ES-I3 (cell line): Measurements from ENCODE around the gene CFAP54.

Source experiments
- H3K36me3 ChIP-seq: 2 replicates; pipeline ENCODE4 v1.6.1; 2013; ENCODE audit warnings: mild to moderate bottlenecking, low read length, control low read depth, moderate library complexity; ENCODE audit not compliant: insufficient read depth
- H3K4me1 ChIP-seq: 2 replicates; pipeline ENCODE4 v1.6.1; 2013; ENCODE audit warnings: mild to moderate bottlenecking, control low read depth, low read length; ENCODE audit not compliant: insufficient read depth
- H3K9ac ChIP-seq: 2 replicates; pipeline ENCODE4 v1.6.1; 2013; ENCODE audit warnings: low read depth, mild to moderate bottlenecking, low read length, moderate library complexity
- H3K9me3 ChIP-seq: 2 replicates; pipeline ENCODE4 v1.6.1; 2013; ENCODE audit warnings: mild to moderate bottlenecking, low read length, moderate library complexity; ENCODE audit not compliant: control insufficient read depth, insufficient read depth

Gene CFAP54

GRCh38 chr12:96810477-96810876 lies 321.1 kb downstream of the CFAP54 start:
- H3K4me1 ChIP-seq, result peaks cover 13% of the 10 kb centered on the region; the same call in 1 of the 2 replicates
- H3K9me3 ChIP-seq, result no peaks in the 10 kb centered on the region
- H3K9ac ChIP-seq, result no peak overlapping the region
- H3K36me3 ChIP-seq, result no peaks in the 10 kb centered on the region

DNA sequence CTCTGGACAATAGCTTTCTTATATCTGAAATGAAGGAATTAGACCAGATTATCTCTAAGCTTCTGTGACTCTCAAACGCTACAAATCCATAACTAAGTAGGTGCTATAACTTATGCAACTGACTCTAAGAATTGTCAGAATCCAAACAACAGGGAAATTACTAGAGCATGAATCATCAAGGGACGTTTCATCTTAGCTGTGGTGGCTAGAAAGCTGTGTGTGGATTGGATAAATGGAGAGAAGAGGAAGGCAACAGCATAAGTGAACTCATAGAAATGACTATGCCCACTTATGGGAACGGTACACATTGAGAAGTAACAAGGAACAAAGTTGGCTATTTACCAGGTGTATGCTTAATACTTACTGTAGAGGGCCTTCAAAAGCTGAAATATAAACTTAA lies 321.7 kb downstream of the CFAP54 start:
- Histone ChIP-seq H3K9ac (no peak overlapping the region), H3K9me3 (no peaks in the 10 kb centered on the region), H3K4me1 (peaks cover 13% of the 10 kb centered on the region; the same call in 1 of the 2 replicates), H3K36me3 (no peaks in the 10 kb centered on the region)

DNA sequence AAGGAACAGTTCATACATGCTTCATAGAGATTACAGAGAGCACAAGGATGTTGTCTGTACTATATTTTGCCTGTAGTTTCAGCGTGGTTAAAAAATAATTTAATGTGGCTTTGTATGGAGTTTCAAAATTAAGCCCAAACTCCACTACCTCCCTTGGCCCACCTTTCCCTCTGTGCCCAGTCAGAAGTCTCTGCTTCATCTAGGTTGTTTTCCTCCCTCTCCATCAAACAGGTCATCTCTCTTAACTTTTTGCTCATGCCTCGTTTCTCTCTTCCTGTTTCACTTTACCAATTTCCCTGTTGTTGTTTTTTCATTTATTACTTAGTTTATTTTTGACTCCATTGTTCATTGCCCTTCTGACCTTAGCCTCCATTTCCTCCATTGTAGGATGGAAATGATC lies 322.8 kb downstream of the CFAP54 start:
- peaks cover 13% of the 10 kb centered on the region; the same call in 1 of the 2 replicates for H3K4me1 ChIP-seq
- H3K36me3 ChIP-seq, result no peaks in the 10 kb centered on the region
- no peak overlapping the region for H3K9ac ChIP-seq
- H3K9me3 ChIP-seq, result no peaks in the 10 kb centered on the region

DNA sequence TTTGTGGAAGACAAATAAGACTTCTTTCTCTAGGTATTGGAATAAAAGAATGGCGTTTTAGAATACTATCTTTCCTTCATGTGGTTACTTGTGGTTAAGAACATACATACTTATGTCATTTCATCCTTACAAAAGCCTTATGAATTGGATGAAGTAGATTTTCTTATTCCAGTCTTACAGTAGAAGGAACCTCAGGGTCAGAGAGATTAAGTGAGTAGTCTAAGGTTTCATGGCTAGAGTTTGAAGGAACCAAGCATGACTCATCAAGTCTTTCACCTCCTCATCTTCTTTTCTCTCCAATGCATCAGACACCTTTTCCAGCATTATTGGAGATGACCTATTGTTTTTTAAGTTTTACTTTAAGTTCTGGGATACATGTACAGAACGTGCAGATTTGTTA lies 324.8 kb downstream of the CFAP54 start:
- Histone ChIP-seq H3K9me3 (no peaks in the 10 kb centered on the region), H3K36me3 (no peaks in the 10 kb centered on the region), H3K4me1 (peaks cover 13% of the 10 kb centered on the region; the same call in 1 of the 2 replicates), H3K9ac (no peak overlapping the region)

DNA sequence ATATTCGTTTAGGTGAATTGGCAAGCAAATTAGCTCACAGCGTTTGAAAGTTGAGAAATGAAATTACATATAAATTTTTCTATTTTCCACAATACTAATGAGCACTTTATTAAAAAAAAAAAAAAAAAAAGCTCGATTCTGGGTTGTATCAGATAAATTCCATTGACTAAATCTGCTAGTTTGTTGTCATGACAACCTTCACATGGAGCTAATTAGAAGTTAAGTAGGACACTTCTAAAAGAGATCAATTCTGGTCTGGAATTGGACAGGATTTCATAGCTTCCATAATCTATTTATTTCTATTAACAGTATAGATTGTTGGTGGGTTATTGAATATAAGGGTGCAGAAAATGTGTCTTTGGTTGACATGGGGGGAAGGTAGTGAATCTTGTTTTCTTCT lies 332.2 kb downstream of the CFAP54 start:
- Histone ChIP-seq H3K9me3 (no peaks in the 10 kb centered on the region), H3K36me3 (no peaks in the 10 kb centered on the region), H3K9ac (no peak overlapping the region), H3K4me1 (no peaks in the 10 kb centered on the region)

DNA sequence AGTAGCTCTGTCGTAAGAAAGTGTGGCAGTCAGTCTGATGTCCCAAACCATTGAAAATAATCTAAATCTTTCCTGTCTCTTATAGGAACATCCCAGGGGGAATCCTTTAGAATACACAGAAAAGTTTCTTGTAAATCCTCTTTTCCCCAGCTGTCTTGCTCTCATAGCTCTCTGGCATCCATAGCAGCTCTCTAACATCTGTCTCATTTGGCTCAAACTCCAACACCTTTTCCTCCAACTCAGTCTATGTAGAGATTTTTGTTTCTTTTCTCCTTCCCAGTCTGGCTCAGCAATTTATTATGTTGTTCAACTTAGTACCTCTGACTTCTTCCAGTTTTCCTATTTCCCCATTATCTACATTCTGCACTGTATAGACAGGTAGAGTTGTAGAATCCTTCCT lies 333.3 kb downstream of the CFAP54 start:
- no peak overlapping the region for H3K9ac ChIP-seq
- H3K9me3 ChIP-seq, result no peaks in the 10 kb centered on the region
- no peaks in the 10 kb centered on the region for H3K36me3 ChIP-seq
- no peaks in the 10 kb centered on the region for H3K4me1 ChIP-seq

DNA sequence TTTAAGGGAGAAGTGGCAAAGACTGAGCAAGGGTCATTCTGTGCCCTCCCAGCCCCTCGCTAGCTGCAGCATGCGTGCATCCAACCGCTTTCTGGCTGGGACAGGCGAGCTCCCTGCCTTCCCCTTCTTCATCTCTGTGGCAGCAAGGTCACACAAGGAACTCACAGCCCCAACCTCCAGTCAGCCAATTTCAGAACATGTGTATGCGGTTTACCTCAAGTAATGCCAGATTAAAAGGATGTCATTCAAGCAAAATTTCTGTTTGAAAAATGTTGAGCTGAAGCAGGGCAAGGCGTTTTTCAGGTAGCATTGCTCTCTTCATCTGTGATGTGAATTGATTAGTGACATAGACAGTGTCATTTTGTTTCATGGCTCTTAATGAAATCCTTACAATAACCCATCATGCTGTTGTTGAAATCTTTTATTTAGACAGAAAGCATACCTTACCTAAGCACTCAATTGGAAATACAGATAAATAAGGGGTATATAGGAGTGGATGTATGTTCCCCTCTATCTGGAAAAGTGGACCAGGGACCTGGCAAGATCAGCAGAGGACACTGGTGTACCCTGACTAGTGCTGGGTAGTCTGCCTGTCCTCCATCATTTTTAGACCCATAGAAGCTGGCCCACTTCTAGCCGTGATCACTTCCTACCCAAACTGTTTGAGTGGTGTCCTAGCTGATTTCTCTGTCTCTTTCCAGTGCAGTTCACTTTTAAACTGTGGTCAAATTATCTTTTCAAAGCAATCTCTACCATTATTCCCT lies 334.9 kb downstream of the CFAP54 start:
- Histone ChIP-seq H3K4me1 (no peaks in the 10 kb centered on the region), H3K9ac (no peak overlapping the region), H3K9me3 (no peaks in the 10 kb centered on the region), H3K36me3 (no peaks in the 10 kb centered on the region)

DNA sequence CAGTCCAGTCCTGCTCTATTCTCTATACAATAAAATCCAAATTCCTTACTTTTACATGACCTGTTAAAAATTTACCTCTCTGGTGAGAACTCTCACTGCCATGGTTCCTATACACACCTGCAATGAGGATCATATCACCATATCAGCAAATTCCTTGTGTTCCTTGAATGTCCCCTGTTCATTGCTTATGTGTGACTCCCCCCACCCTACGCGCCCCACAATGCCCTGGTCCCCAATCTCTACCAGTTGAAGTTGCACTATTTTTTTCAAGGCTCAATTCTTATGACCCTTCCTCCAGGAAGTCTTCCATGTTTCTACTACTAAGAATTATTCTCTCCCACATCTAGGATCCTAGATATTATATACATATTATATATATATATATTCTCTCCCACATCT lies 335.5 kb downstream of the CFAP54 start:
- H3K9me3 ChIP-seq, result no peaks in the 10 kb centered on the region
- no peaks in the 10 kb centered on the region for H3K36me3 ChIP-seq
- no peaks in the 10 kb centered on the region for H3K4me1 ChIP-seq
- no peak overlapping the region for H3K9ac ChIP-seq

DNA sequence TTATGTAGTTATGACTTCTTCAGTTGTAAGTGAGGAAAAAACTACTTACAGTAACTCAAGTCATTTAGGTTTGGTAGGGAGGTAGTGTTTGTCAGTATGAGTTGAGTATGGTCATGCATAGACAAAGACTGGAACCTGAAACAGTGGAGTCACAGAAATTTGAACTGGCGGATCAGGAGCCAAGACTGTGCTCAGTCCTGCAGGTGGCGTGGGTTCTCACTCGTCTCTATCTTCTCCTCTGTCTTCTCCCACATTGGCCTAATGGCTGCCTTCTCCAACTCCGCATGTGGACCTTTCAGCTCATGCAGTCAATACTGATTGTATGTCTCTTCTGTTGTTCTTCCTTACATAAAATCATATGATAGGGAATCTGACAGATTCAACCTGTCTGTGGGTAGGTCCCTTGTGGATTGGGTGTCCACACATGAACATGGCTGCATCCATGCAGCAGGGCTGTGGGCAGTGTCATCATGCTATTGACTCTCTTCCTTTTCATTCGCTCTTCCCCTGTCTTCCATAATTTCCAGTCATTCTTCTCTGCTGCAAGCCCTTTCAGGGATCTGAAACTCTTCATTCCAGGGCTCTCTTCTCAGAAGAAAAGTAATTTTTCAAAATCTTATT lies 338.9 kb downstream of the CFAP54 start:
- Histone ChIP-seq H3K36me3 (no peaks in the 10 kb centered on the region), H3K4me1 (no peaks in the 10 kb centered on the region), H3K9me3 (no peaks in the 10 kb centered on the region), H3K9ac (no peak overlapping the region)

GRCh38 chr12:96829354-96829753 lies 340.0 kb downstream of the CFAP54 start:
- Histone ChIP-seq H3K9me3 (no peaks in the 10 kb centered on the region), H3K4me1 (no peaks in the 10 kb centered on the region), H3K9ac (no peak overlapping the region), H3K36me3 (no peaks in the 10 kb centered on the region)

- Histone ChIP-seq H3K9me3 (no peaks in the 10 kb centered on the region), H3K9ac (no peak overlapping the region), H3K4me1 (no peaks in the 10 kb centered on the region), H3K36me3 (no peaks in the 10 kb centered on the region)
Observed at GRCh38 chr12:96831346-96831745, 342.0 kb downstream of the CFAP54 start.

DNA sequence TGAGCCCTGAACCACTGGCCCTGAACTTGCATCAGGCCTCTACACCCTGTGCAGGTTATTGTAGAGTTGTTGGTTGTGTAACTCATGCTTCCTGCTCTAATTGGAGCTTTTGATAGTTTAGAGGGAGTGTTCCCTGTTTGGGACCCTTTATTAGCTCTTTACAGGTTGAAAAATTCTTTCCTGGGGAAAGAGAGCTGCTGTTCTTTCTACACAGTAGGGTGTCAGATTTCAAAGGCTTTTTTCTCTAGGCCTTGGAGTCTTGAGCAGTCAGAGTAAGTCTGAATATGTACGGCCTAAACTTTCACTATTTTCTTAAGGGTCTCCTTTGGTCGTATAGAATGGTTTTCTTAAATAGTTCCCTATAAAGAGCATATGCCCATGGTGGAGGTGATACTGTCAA lies 356.9 kb downstream of the CFAP54 start:
- Histone ChIP-seq H3K9me3 (no peaks in the 10 kb centered on the region), H3K36me3 (no peaks in the 10 kb centered on the region), H3K4me1 (no peaks in the 10 kb centered on the region)

DNA sequence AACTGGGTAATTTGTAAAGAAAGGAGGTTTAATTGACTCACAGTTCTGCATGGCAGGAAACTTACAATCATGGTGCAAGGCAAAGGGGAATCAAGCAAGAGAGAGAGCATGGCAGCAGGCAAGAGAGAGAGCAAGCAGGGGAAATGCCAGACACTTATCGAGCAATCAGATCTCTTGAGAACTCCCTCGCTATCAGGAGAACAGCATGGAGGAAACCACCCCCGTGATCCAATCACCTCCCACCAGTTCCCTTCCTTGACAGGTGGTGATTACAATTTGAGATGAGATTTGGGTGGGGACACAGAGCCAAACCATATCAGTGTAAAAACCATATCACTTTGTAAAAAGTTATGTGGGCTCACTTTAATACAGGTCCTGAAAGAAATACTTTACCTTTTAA lies 361.3 kb downstream of the CFAP54 start:
- Histone ChIP-seq H3K36me3 (no peaks in the 10 kb centered on the region), H3K4me1 (no peaks in the 10 kb centered on the region), H3K9ac (no peak overlapping the region), H3K9me3 (no peaks in the 10 kb centered on the region)

More for the DNA sequence above, 356.9 kb downstream of the CFAP54 start:
- no peak overlapping the region for H3K9ac ChIP-seq

DNA sequence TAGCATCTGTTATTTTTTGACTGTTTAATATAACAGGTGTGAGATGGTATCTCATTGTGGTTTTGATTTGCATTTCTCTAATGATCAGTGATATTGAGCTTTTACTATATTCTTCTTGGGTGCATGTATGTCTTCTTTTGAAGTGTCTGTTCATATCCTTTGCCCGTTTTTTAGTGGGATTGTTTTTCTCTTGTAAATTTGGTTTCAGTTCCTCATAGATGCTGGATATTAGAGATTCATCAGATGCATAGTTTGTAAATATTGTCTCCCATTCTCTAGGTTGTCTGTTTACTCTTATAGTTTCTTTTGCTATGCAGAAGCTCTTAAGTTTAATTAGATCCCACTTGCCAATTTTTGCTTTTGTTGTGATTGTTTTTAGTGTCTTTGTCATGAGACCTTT lies 368.8 kb downstream of the CFAP54 start:
- H3K9ac ChIP-seq, result no peak overlapping the region
- H3K4me1 ChIP-seq, result no peaks in the 10 kb centered on the region
- no peaks in the 10 kb centered on the region for H3K36me3 ChIP-seq
- no peaks in the 10 kb centered on the region for H3K9me3 ChIP-seq

GRCh38 chr12:96861656-96862055 lies 372.3 kb downstream of the CFAP54 start:
- no peak overlapping the region for H3K9ac ChIP-seq
- H3K9me3 ChIP-seq, result no peaks in the 10 kb centered on the region

More at GRCh38 chr12:96861656-96862055, 372.3 kb downstream of the CFAP54 start:
- Histone ChIP-seq H3K36me3 (no peaks in the 10 kb centered on the region), H3K4me1 (no peaks in the 10 kb centered on the region)
